Measurements from ENCODE around the gene SEL1L2.
A peak's percentile ranks its signal among the peaks of the same experiment; 100 is the strongest.

Gene SEL1L2

GRCh38 chr20:13863244-13863643, 127.2 kb downstream of the SEL1L2 start:
- no peak for DNase-seq (ENCODE audit: low spot score)

GRCh38 chr20:13862245-13862644, 128.2 kb downstream of the SEL1L2 start:
- no peak for DNase-seq (ENCODE audit: low spot score)

GRCh38 chr20:13858871-13859270, 131.5 kb downstream of the SEL1L2 start:
- DNase-seq (ENCODE audit: low spot score) = no peak

- DNase-seq (ENCODE audit: low spot score) = no peak
Measured at GRCh38 chr20:13858439-13858838, 132.0 kb downstream of the SEL1L2 start.

GRCh38 chr20:13857961-13858360, 132.5 kb downstream of the SEL1L2 start:
- peak; percentile 60 for DNase-seq (ENCODE audit: low spot score)

- DNase-seq (ENCODE audit: low spot score) = no peak
Measured at GRCh38 chr20:13857304-13857703, 133.1 kb downstream of the SEL1L2 start.

GRCh38 chr20:13856354-13856753, 134.1 kb downstream of the SEL1L2 start:
- peak; percentile 71 for DNase-seq (ENCODE audit: low spot score)

GRCh38 chr20:13855613-13856012, 134.8 kb downstream of the SEL1L2 start:
- no peak for DNase-seq (ENCODE audit: low spot score)

GRCh38 chr20:13852306-13852705, 138.1 kb downstream of the SEL1L2 start:
- no peak for DNase-seq (ENCODE audit: low spot score)

GRCh38 chr20:13851279-13851678, 139.1 kb downstream of the SEL1L2 start:
- no peak for DNase-seq (ENCODE audit: low spot score)

- DNase-seq (ENCODE audit: low spot score) = no peak
Measured at GRCh38 chr20:13844296-13844695, 146.1 kb downstream of the SEL1L2 start.

- DNase-seq (ENCODE audit: low spot score) = no peak
Measured at GRCh38 chr20:13841206-13841605, 149.2 kb downstream of the SEL1L2 start.

GRCh38 chr20:13840093-13840465, 150.3 kb downstream of the SEL1L2 start:
- no peak for DNase-seq (ENCODE audit: low spot score)

- no peak for DNase-seq (ENCODE audit: low spot score)
Measured at GRCh38 chr20:13839421-13840092, 150.9 kb downstream of the SEL1L2 start.

GRCh38 chr20:13838664-13839063, 151.8 kb downstream of the SEL1L2 start:
- no peak for DNase-seq (ENCODE audit: low spot score)

- DNase-seq (ENCODE audit: low spot score) = no peak
Measured at GRCh38 chr20:13831476-13831875, 158.9 kb downstream of the SEL1L2 start.

- no peak for DNase-seq (ENCODE audit: low spot score)
Measured at GRCh38 chr20:13825465-13825864, 164.9 kb downstream of the SEL1L2 start.

- DNase-seq (ENCODE audit: low spot score) = no peak
Measured at GRCh38 chr20:13824459-13824858, 166.0 kb downstream of the SEL1L2 start.

- no peak for DNase-seq (ENCODE audit: low spot score)
Measured at GRCh38 chr20:13822459-13822858, 168.0 kb downstream of the SEL1L2 start.

- DNase-seq (ENCODE audit: low spot score) = no peak
Measured at GRCh38 chr20:13821876-13822275, 168.5 kb downstream of the SEL1L2 start.

GRCh38 chr20:13819885-13820645, 170.3 kb downstream of the SEL1L2 start:
- peak; percentile 44 for DNase-seq (ENCODE audit: low spot score)

- DNase-seq (ENCODE audit: low spot score) = no peak
Measured at GRCh38 chr20:13817342-13817741, 173.1 kb downstream of the SEL1L2 start.

GRCh38 chr20:13816757-13817156, 173.7 kb downstream of the SEL1L2 start:
- no peak for DNase-seq (ENCODE audit: low spot score)

- DNase-seq (ENCODE audit: low spot score) = no peak
Measured at GRCh38 chr20:13814672-13815071, 175.7 kb downstream of the SEL1L2 start.

Data from Ammon's horn (tissue), 1 donor.